K562 (cell line): ENCODE data around the gene GATA6.

Experiments
- ARID2 ChIP-seq: fragments of 450-650 bp; IDR thresholded peaks from 2 replicates; pipeline ENCODE4 v1.6.1; 2017; ENCODE audit warnings: antibody characterized with exemption, mild to moderate bottlenecking
- FOXA1 ChIP-seq: fragments of 450-650 bp; IDR thresholded peaks from 2 replicates; pipeline ENCODE4 v1.6.1; 2016; ENCODE audit warnings: mild to moderate bottlenecking, borderline replicate concordance
- MYC ChIP-seq, 2 experiments: fragments of 250-450 bp in 1 of 2; sonication (Bioruptor Pico) in 1 of 2; IDR thresholded peaks; 2 replicates each; pipeline versions ENCODE4 v1.5.1 to v1.6.1; 2012 to 2021; ENCODE audit warnings: low read depth in 2 of 2, borderline replicate concordance in 1 of 2, improper control_type of control experiment in 1 of 2, low read length in 1 of 2, mild to moderate bottlenecking in 1 of 2, moderate library complexity in 1 of 2
- TEAD4 ChIP-seq, 2 experiments: sonication (generic) in 1 of 2; formaldehyde crosslinking in 1 of 2; IDR thresholded peaks; 2 replicates each; pipeline versions ENCODE4 v1.6.1 to v1.8.0; 2012 to 2022; ENCODE audit warnings: borderline replicate concordance in 1 of 2, inconsistent platforms in 1 of 2, low read length in 1 of 2, mild to moderate bottlenecking in 1 of 2, missing genetic modification reagents in 1 of 2
- TF ChIP-seq, protein P1 (sequence below), 3 experiments: IDR thresholded peaks in 2 of 3; conservative IDR thresholded peaks in 1 of 3; 2 replicates each; pipeline ENCODE4 v1.5.1; 2011 to 2012; ENCODE audit warnings: low read length in 3 of 3, mild to moderate bottlenecking in 3 of 3, control low read depth in 2 of 3, improper control_type of control experiment in 1 of 3, inconsistent platforms in 1 of 3, low read depth in 1 of 3, mixed read lengths in 1 of 3, moderate library complexity in 1 of 3; ENCODE audit not compliant: insufficient read depth in 2 of 3

DNA sequence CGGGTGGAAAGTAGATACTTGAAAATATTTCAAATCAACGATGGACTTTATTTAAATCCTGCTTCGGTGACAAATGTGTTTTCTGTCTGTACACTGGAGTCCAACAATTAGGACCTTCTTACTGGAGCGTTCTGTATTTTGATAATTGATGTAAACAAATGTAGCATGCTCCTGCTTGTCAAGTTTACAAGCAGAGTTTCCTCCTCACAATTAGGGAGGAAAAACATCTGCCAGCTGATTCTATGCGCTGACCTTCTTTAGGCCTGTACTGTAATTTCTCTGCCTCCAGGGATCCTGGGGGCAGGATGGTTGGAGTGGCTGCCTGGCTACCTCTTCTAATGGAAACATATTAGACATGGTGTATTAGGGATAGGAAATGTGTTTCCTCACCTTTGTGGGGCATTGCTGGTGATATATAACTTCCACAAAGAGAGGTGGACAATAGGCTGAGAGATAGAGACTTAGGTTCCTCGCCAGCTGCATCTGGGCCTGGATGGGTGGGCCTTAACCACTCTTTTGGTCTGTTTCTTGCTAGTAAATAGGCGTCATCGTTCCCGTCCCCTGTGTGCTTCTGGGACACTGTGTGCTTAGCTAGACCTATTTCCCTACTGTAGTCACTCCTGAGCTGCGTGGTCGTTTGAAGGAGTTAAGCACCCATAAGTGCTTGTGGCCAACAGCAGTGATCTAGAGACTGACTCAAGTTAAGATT, 19.3 kb downstream of the GATA6 start:
- TF ChIP-seq FOXA1 (no peak), MYC (IDR thresholded peaks at IDR 0.05; ENCODE audit: low read depth, low read length) (no peak), MYC (CRISPR knock-in tag; IDR thresholded peaks at IDR 0.05; ENCODE audit: borderline replicate concordance, low read depth) (no peak), ARID2 (no peak), TEAD4 (IDR thresholded peaks at IDR 0.05; ENCODE audit: low read length) (no peak), TEAD4 (CRISPR knock-in tag; IDR thresholded peaks at IDR 0.05; ENCODE audit: borderline replicate concordance) (no peak)
- TF ChIP-seq, protein P1, sequence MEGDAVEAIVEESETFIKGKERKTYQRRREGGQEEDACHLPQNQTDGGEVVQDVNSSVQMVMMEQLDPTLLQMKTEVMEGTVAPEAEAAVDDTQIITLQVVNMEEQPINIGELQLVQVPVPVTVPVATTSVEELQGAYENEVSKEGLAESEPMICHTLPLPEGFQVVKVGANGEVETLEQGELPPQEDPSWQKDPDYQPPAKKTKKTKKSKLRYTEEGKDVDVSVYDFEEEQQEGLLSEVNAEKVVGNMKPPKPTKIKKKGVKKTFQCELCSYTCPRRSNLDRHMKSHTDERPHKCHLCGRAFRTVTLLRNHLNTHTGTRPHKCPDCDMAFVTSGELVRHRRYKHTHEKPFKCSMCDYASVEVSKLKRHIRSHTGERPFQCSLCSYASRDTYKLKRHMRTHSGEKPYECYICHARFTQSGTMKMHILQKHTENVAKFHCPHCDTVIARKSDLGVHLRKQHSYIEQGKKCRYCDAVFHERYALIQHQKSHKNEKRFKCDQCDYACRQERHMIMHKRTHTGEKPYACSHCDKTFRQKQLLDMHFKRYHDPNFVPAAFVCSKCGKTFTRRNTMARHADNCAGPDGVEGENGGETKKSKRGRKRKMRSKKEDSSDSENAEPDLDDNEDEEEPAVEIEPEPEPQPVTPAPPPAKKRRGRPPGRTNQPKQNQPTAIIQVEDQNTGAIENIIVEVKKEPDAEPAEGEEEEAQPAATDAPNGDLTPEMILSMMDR (IDR thresholded peaks at IDR 0.05 in 2 of 3, conservative IDR thresholded peaks at IDR 0.05 in 1 of 3; ENCODE audit: insufficient read depth in 2 of 3, low read depth in 1 of 3, low read length in 3 of 3): no peak
